Measurements from ENCODE around the gene AZIN2.

GRCh38 chr1:33065301-33065700 lies 15.7 kb upstream of the AZIN2 start:
- no peak for TF ChIP-seq CTCF (IDR thresholded peaks at IDR 0.05; ENCODE audit: borderline replicate concordance, extremely low read depth, low read length, poor library complexity, severe bottlenecking)
- TF ChIP-seq EZH2 (IDR thresholded peaks at IDR 0.05; ENCODE audit: borderline replicate concordance, low read depth, low read length, severe bottlenecking) = no peak
